ENCODE results near the gene EIF5B. TPM values are rescaled to one million over a fixed set of nuclear protein-coding genes. Genes with fewer than 3 reads are reported as not detected.
"Not testable (repeated sequence)": the region's sequence is repeated elsewhere in the genome, so short reads cannot be mapped to it uniquely, and the experiment has no call there.

Gene EIF5B
- 24.5 TPM for total RNA-seq

- DNase-seq (ENCODE audit: low spot score), result peak; percentile 97
Observed at GRCh38 chr2:99337113-99338028, at the start of gene EIF5B. TSS of gene EIF5B (plus strand) at chr2:99337389. CDS start at chr2:99337555, 166 bp downstream.

- no peak for DNase-seq (ENCODE audit: low spot score)
Observed at GRCh38 chr2:99297994-99298393, 39.2 kb upstream of the EIF5B start.

- no peak for DNase-seq (ENCODE audit: low spot score)
Observed at GRCh38 chr2:99299580-99299979, 37.6 kb upstream of the EIF5B start.

GRCh38 chr2:99301097-99301496 is 36.1 kb upstream of the EIF5B start, which contains the start of gene LYG1:
TSS of gene LYG1 (minus strand) at chr2:99301197. CDS start at chr2:99295670, 5,527 bp downstream.
- DNase-seq (ENCODE audit: low spot score), result not testable (repeated sequence)

GRCh38 chr2:99317161-99317872 is 19.9 kb upstream of the EIF5B start:
- DNase-seq (ENCODE audit: low spot score), result no peak

GRCh38 chr2:99317873-99318200 is 19.4 kb upstream of the EIF5B start:
- DNase-seq (ENCODE audit: low spot score), result not testable (repeated sequence)

GRCh38 chr2:99325384-99325783 is 11.8 kb upstream of the EIF5B start:
- DNase-seq (ENCODE audit: low spot score), result no peak

- DNase-seq (ENCODE audit: low spot score), result peak; percentile 99
Observed at GRCh38 chr2:99335911-99336803, 1.0 kb upstream of the EIF5B start, which contains the start of gene TXNDC9. TSS of gene TXNDC9 (minus strand) at chr2:99336333. CDS start at chr2:99333210, 3,123 bp downstream.

- DNase-seq (ENCODE audit: low spot score), result no peak
Observed at GRCh38 chr2:99336804-99337112, 431 bp upstream of the EIF5B start.

- no peak for DNase-seq (ENCODE audit: low spot score)
Observed at GRCh38 chr2:99338029-99338585, 918 bp downstream of the EIF5B start.

GRCh38 chr2:99340669-99341236 is 3.6 kb downstream of the EIF5B start:
- DNase-seq (ENCODE audit: low spot score), result no peak

GRCh38 chr2:99342536-99342935 is 5.3 kb downstream of the EIF5B start:
- no peak for DNase-seq (ENCODE audit: low spot score)

- DNase-seq (ENCODE audit: low spot score), result not testable (repeated sequence)
Observed at GRCh38 chr2:99345446-99345845, 8.3 kb downstream of the EIF5B start.

GRCh38 chr2:99346218-99346617 is 9.0 kb downstream of the EIF5B start:
- DNase-seq (ENCODE audit: low spot score), result no peak

- no peak for DNase-seq (ENCODE audit: low spot score)
Observed at GRCh38 chr2:99348173-99348572, 11.0 kb downstream of the EIF5B start.

GRCh38 chr2:99350194-99350593 is 13.0 kb downstream of the EIF5B start:
- DNase-seq (ENCODE audit: low spot score), result no peak

- DNase-seq (ENCODE audit: low spot score), result no peak
Observed at GRCh38 chr2:99354070-99354469, 16.9 kb downstream of the EIF5B start.

- DNase-seq (ENCODE audit: low spot score), result not testable (repeated sequence)
Observed at GRCh38 chr2:99354825-99355224, 17.6 kb downstream of the EIF5B start.

GRCh38 chr2:99356853-99357252 is 19.7 kb downstream of the EIF5B start:
- no peak for DNase-seq (ENCODE audit: low spot score)

- no peak for DNase-seq (ENCODE audit: low spot score)
Observed at GRCh38 chr2:99365661-99366060, 28.5 kb downstream of the EIF5B start.

- DNase-seq (ENCODE audit: low spot score), result not testable (repeated sequence)
Observed at GRCh38 chr2:99368854-99369253, 31.7 kb downstream of the EIF5B start.
